ENCODE data around the gene POTEJ.
"Not testable (repeated sequence)": the region's sequence is repeated elsewhere in the genome, so short reads cannot be mapped to it uniquely, and the experiment has no call there.

Gene POTEJ

GRCh38 chr2:130611140-130611539 lies at the start of gene POTEJ:
TSS of gene POTEJ (plus strand) at chr2:130611440. CDS start at chr2:130611533, 93 bp downstream.
- not testable (repeated sequence) for DNase-seq (ENCODE audit: low read depth)

- DNase-seq (ENCODE audit: low read depth): not testable (repeated sequence)
Measured at GRCh38 chr2:130566165-130566564, 45.1 kb upstream of the POTEJ start.

GRCh38 chr2:130571929-130572328 lies 39.3 kb upstream of the POTEJ start:
- DNase-seq (ENCODE audit: low read depth): not testable (repeated sequence)

- not testable (repeated sequence) for DNase-seq (ENCODE audit: low read depth)
Measured at GRCh38 chr2:130574230-130574629, 37.0 kb upstream of the POTEJ start.

GRCh38 chr2:130576209-130576784 lies 34.9 kb upstream of the POTEJ start:
- DNase-seq (ENCODE audit: low read depth): not testable (repeated sequence)

GRCh38 chr2:130577559-130577958 lies 33.7 kb upstream of the POTEJ start:
- DNase-seq (ENCODE audit: low read depth): not testable (repeated sequence)

- not testable (repeated sequence) for DNase-seq (ENCODE audit: low read depth)
Measured at GRCh38 chr2:130579121-130579520, 32.1 kb upstream of the POTEJ start.

GRCh38 chr2:130581491-130581890 lies 29.7 kb upstream of the POTEJ start:
- not testable (repeated sequence) for DNase-seq (ENCODE audit: low read depth)

- DNase-seq (ENCODE audit: low read depth): not testable (repeated sequence)
Measured at GRCh38 chr2:130582970-130583369, 28.3 kb upstream of the POTEJ start.

- DNase-seq (ENCODE audit: low read depth): not testable (repeated sequence)
Measured at GRCh38 chr2:130583582-130583981, 27.7 kb upstream of the POTEJ start.

- DNase-seq (ENCODE audit: low read depth): not testable (repeated sequence)
Measured at GRCh38 chr2:130584726-130585125, 26.5 kb upstream of the POTEJ start.

GRCh38 chr2:130588688-130589458 lies 22.4 kb upstream of the POTEJ start:
- not testable (repeated sequence) for DNase-seq (ENCODE audit: low read depth)

- DNase-seq (ENCODE audit: low read depth): not testable (repeated sequence)
Measured at GRCh38 chr2:130590170-130590841, 20.9 kb upstream of the POTEJ start.

- DNase-seq (ENCODE audit: low read depth): not testable (repeated sequence)
Measured at GRCh38 chr2:130590842-130591359, 20.3 kb upstream of the POTEJ start.

GRCh38 chr2:130592791-130593414 lies 18.3 kb upstream of the POTEJ start:
- DNase-seq (ENCODE audit: low read depth): not testable (repeated sequence)

GRCh38 chr2:130594011-130594410 lies 17.2 kb upstream of the POTEJ start:
- DNase-seq (ENCODE audit: low read depth): not testable (repeated sequence)

GRCh38 chr2:130596757-130597156 lies 14.5 kb upstream of the POTEJ start:
- not testable (repeated sequence) for DNase-seq (ENCODE audit: low read depth)

GRCh38 chr2:130597994-130598393 lies 13.2 kb upstream of the POTEJ start:
- not testable (repeated sequence) for DNase-seq (ENCODE audit: low read depth)

- not testable (repeated sequence) for DNase-seq (ENCODE audit: low read depth)
Measured at GRCh38 chr2:130598463-130598862, 12.8 kb upstream of the POTEJ start.

- not testable (repeated sequence) for DNase-seq (ENCODE audit: low read depth)
Measured at GRCh38 chr2:130599393-130599792, 11.8 kb upstream of the POTEJ start, which contains the start of gene CFC1. TSS of gene CFC1 (minus strand) at chr2:130599575. CDS start at chr2:130599287, 288 bp downstream.

GRCh38 chr2:130599926-130600325 lies 11.3 kb upstream of the POTEJ start:
- not testable (repeated sequence) for DNase-seq (ENCODE audit: low read depth)

All from stimulated activated CD8-positive, alpha-beta memory T cell treated with anti-CD3 and anti-CD28 coated beads, Interleukin-15, amount 100 ng/mL, for 24 hours (primary cell).